Ramos (cell line): ENCODE results near the gene TBC1D8B.
"Not testable (repeated sequence)": the region's sequence is repeated elsewhere in the genome, so short reads cannot be mapped to it uniquely, and the experiment has no call there.

Experiments
- in situ Hi-C: fragments of 300-500 bp; cut with MboI; formaldehyde crosslinking; loops from one replicate; pipeline ENCODE4 v1.14.3; 2022; ENCODE audit warnings: low sequenced_read_pairs; ENCODE audit not compliant: unreplicated experiment

The TBC1D8B gene

DNA sequence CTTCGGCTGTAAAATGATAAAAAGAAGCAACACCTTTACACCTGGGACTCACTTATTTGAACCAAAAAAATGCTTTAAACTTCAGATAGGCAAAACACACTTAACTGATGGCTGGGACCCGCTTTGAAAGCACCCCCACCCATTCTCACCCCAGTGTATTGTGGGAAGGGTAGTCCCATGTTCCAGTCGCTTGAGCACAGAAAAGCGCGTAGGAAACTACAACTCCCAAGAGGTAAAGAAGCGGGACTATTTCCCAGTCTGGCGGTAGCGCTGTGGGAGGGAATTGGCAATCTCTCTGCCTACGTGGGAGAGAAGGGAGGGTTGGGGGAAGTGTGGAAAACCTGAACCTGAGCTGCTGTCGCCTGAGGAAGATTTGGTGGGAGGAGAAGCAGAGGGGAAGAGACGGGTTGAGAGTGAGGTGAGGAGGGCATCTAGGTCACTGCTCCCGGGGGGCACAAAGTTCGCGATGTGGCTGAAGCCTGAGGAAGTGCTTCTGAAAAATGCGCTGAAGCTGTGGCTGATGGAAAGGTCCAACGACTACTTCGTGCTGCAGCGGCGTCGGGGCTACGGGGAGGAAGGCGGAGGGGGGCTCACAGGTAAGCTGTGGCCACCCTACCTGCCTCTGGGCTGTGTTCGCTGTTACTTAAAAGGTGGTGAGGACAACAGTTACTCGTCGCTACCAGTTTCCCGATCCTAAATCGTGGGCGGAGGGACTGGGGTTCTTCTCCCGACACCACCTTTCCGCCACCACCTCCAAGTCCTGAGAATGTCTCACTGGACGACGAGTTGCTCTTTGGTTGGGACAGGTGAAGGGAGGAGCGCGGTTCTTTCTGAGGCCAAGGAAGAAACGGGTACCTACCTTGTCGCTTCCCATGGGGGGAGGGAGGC, at the start of gene TBC1D8B:
TSS of gene TBC1D8B (plus strand) at position 286 of the 888 bp plus-strand sequence. CDS start at position 467, 181 bp downstream.
- in situ Hi-C loops = no loop called here

DNA sequence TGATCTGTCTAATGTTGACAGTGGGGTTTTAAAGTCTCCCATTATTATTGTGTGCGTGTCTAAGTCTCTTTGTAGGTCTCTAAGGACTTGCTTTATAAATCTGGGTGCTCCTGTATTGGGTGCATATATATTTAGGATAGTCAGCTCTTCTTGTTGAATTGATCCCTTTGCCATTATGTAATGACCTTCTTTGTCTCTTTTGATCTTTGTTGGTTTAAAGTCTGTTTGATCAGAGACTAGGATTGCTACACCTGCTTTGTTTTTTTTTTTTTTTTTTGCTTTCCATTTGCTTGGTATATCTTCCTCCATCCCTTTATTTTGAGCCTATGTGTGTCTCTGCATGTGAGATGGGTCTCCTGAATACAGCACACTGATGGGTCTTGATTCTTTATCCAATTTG, 33.2 kb upstream of the TBC1D8B start:
- in situ Hi-C loops = not testable (repeated sequence)

DNA sequence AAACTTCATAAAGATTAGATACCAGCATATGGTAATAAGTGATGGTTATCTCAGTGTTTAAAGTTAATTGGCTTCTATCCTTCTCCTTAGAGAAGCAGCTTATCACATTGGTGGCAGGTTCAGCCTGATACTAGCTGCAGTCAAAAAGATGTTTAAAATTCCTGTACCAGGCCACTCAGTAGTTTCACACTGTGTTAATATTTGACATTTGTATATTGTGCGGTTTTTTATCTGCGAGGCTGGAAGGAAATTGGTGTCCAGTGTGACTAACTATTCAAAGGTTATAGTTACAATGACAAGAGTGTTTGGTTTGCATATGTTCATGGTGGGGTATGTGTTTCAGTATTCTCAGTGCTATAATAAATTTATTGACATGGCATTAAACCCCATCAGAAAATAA, 27.5 kb upstream of the TBC1D8B start:
- in situ Hi-C loops = no loop called here

DNA sequence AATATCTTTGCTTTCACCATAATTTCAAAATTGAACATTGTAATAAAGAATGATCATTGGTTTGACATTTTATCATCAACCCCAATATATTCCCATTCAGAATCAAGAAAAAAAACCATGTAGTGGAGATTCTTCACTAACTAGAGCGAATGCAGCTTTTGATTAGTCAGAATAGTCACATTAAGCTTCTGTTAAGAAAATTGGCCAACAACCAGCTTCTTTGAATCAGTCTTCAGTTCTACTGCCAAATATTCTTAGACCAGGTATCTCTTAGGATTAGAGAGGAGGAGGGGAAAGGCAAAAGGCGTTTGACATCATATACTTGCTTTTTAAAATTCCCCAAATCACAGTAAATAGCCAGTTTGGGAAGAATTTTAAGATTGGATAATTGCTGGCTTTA, 22.2 kb upstream of the TBC1D8B start:
- in situ Hi-C loops = no loop called here

DNA sequence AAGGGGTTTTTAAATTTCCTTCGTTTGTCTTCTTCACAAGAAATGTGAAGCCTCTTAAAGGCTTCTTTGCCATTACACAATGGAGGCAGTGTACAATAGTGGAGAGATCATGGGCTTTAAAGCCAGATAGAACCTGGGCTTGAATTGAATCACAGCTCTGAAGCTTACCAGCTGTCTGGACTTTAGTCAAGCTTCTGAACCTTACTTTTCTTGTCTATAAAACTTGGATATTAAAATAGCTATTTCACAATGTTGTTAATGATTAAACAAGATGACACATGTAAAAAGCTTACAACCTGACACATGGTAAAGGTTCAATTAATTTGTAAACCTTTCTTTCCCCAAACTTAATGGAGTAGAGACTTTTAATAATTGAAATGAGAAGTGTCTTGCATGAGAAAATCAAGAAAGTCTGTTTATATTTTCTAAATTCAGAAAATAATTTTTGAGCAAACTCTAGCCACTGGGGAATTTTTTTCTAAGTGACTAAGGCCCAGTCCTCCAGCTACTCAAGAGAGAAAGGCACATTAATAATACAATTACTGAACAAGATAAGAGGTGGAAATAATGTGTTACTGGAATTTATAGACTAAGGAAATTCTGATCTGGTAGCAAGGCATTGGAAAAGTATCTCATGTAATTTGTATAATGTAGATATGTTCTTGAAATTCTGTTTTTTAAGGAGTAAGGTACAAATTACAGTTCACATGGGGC, 21.7 kb upstream of the TBC1D8B start:
- in situ Hi-C loops = no loop called here

DNA sequence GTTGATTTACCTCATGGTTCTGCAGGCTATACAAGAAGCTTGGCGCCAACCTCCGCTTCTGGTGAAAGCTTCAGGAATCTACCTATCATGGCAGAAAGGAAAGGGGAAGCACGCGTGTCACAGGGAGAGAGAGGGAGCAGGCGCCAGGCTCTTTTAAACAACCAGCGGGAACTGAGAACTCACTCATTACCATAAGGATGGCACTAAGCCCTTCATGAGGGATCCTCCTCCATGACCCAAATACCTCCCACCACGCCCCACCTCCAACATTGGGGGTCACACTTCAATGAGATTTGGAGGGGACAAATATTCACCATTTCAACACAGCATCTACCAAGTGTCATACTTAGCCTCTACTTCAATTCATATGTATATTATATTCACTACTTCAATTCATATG, 18.8 kb upstream of the TBC1D8B start:
- in situ Hi-C loops = no loop called here

DNA sequence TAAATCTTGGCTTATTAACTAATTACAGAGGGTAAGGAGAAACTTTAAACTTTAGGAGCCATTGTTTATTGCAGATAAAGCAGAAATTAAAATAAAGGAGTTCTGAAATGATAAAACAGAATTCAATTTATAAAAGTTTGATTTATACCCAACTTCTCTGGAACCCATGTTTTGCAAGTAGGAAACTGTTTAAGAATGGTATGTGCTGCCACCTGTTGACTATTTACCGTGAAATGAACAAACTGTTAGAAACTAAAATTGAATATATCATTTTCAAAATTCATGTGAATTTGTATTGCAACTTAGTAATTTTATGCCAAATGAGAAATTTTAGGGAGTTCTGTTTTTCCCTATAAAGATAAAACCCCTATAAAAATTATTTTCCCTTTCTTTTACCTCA, 11.0 kb upstream of the TBC1D8B start:
- in situ Hi-C loops = no loop called here

DNA sequence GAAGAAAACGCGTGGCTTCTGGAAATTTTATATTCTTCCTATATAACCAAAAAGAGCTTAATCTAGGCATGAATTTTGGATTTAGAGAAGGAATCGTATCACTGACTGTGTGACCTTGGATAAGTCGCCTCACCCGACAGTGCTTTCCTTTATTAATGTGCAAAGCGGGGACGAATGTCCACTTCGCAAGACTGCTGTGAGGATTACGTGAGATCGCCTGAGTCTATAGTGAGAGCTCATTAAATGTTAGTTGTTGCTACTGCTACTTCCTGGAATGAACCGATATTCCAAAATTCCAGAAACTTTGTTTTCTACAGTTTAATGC, 448 bp upstream of the TBC1D8B start:
- in situ Hi-C loops = no loop called here

DNA sequence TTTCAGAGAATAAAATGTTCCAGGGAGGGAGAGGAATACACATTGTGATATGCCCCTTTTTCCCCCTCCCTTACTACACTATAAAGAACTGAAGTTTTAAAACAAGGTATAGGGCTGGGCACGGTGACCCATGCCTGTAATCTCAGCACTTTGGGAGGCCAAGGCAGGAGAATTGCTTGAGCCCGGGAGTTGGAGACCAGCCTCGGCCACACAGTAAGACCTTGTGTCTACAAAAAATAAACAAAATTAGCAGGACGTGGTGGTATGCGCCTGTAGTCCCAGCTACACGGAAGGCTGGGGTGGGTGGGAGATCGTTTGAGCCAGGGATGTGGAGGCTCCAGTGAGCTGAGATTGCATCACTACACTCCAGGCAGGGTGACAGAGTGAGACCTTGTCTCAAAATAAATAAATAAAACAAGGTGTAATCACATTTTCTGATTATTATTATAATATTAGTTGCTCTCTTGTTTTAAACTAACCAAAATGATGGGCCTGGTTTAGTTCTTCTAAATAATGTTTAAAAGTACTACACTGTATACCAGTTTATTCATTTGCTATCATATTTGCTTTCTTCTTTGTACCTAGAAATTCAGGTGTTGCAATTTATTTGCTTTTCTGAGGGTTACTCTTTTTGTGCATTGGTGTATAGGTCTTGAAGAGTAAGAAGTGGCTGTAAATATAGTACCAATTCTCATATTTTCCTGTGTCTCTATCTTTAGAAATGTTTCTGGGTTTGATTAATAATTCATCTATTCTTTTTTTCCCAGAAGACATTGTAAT, 8.8 kb downstream of the TBC1D8B start:
- in situ Hi-C loops = no loop called here

DNA sequence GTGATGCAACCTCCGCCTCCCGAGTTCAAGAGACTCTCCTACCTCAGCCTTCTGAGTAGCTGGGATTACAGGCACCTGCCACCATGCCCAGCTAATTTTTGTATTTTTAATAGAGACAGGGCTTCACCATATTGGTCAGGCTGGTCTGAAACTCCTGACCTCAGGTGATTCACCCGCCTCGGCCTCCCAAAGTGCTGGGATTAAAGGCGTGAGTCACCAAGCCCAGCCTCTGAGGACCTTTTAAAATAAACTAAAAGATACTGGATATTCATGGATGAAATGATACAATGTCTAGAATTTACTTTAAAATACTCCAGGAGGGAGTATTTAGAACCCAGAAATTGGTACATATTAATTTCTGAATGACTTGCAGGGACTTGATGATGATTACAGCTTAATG, 10.5 kb downstream of the TBC1D8B start:
- in situ Hi-C loops = not testable (repeated sequence)

DNA sequence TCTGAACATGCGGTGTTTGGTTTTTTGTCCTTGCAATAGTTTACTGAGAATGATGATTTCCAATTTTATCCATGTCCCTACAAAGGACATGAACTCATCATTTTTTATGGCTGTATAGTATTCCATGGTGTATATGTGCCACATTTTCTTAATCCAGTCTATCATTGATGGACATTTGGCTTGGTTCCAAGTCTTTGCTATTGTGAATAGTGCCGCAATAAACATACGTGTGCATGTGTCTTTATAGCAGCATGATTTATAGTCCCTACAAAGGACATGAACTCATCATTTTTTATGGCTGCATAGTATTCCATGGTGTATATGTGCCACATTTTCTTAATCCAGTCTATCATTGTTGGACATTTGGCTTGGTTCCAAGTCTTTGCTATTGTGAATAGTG, 11.6 kb downstream of the TBC1D8B start:
- in situ Hi-C loops = not testable (repeated sequence)

DNA sequence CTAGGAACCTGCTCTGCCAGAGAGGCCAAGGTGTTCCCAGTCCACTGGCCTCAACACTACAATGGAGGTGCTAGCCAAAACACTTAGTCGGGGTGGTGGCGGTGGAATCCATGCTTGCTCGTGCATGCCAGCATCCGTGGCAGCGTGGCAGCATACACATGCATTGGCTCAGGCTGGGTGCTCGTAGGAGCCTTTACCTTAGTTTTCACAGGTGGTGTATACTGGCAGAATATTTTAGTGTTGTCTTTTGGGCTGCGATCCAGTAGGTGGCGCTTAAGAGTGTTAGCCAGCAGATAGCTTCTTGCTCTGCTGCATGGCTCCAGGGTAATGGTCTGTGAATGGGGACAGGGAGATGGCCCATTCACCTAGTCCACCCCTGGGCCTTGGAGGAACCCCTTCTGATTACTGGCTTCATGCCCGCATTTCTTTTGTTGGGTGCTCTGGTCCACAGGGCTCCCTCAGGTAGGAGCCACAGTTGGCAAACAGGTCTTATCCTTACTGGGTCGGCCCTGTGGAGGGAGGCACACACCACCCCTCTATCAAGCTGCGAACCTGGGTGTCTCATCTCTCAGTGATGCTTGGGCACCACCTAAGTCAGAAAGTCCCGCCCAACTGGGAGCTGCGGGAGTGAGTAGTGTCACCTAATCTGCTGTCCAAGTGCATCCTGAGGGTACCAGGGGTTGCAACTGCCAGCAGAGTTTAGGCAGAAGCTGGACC, 60.7 kb downstream of the TBC1D8B start:
- in situ Hi-C loops = no loop called here

DNA sequence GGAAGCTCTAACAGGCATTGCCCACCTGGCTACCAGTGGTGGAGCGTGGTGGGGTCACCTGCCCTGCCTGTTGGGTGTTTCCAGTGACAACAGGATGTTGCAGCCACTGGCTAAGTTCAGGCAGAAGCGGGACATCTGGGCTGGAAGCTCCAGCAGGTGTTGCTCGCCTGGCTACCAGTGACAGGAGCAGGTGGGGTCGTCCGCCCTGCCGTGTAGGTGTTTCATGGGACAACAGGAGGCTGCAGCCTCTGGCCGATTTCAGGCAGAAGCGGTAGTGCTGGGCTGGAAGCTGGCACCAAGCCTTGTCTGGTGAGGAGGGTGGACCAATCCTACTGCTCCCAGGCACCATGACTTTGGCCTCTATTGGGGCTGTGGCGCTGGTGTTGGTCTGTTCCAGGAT, 61.2 kb downstream of the TBC1D8B start:
- in situ Hi-C loops = no loop called here

DNA sequence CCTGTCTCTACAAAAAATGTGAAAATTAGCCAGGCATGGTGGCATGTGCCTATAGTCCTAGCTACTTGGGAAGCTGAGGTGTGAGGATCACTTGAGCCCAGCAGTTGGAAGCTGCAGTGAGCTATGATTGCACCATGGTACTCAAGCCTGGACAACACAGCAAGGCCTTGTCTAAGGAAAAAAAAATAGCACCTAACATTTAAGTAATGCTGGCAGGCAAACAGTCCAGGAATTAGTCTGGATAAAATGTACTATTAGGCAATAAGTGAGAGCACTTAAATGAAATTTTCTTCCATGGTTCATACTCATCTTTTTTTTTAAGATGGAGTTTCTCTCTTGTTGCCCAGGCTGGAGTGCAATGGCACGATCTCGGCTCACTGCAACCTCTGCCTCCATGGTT, 70.3 kb downstream of the TBC1D8B start:
- in situ Hi-C loops = not testable (repeated sequence)

DNA sequence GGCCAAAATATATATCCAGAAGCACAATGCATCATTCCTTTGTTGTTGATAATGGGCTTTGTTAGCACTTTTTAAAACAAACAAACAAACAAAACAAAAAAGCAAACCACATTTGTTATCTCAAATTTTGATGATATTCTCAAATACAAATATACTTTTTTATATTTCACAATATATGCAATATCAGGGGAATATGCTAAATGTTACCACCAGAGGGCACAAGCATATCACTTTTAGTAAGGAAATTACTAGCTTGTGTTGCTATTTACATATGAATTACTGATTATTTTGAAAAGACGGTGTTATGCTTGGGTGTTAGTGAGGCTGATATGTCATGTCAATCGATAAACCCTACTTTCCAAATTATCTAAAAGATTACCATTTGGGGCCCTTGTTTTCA, 71.6 kb downstream of the TBC1D8B start:
- in situ Hi-C loops = no loop called here

DNA sequence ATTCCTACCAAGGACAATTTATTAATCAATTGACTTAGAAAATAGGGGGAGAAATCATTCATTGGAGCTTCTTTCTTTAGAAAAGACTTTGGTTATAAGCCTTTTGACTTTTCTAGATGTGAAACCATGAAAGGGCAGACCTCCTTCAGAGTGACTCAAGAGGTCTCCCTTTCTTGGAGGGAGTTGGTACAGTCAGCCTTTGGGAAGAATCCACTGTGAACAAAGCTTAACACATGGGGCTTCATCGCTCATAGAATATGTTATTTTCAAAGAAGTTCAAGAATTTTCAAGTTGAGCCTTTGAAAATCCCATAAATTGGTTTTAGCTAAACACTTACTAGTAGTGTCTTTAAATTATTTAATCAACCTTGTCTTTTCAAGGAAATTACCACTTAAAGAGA, 72.7 kb downstream of the TBC1D8B start:
- in situ Hi-C loops = no loop called here

DNA sequence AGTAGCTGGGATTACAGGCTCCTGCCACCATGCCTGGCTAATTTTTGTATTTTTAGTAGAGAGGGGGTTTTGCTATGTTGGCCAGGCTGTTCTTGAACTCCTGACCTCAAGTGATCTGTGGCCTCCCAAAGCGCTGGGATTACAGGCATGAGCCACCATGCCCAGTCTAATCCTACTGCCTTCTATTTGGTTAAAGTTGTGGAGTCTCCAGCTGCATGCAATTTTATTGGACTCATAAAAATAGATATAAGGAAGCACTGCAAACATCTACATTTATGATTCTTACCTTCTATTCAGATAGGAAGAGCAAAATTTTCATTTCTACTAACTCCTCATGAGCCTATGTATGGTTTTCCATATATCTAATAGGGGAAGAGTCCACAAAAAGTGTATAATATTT, 87.0 kb downstream of the TBC1D8B start:
- in situ Hi-C loops = no loop called here

DNA sequence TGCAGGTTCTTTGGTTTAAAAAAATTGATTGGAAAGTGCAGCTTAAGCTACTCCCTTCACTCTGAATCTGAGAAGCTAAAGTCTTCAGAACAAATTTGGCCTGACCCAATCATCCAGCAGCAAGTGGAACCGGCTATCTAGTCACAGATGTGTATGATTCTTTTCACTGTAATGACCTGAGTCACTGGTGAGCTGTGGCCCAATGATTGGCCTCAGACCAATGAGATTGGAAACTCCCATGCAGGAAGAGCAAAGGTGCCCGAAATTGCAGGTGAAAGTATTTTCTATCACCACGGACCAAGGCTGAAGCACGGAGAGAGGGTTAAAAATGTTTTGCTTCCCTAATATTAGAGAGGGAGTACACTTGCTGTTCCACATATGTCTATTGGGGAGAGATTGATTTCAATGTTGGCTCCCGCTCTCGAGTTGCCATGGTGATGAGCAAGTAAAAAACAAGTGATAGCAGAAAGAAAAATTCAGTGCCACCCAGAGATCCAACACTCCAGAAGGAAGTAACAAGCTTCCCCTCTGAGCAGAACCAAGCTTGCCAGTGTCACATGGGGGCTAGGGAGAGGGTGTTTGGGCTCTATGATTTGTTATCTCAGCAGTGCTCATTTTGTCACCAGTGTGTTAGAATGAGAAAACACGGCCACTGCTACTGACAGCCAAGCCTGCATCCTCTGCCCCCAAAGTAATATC, 89.4 kb downstream of the TBC1D8B start:
- in situ Hi-C loops = no loop called here

DNA sequence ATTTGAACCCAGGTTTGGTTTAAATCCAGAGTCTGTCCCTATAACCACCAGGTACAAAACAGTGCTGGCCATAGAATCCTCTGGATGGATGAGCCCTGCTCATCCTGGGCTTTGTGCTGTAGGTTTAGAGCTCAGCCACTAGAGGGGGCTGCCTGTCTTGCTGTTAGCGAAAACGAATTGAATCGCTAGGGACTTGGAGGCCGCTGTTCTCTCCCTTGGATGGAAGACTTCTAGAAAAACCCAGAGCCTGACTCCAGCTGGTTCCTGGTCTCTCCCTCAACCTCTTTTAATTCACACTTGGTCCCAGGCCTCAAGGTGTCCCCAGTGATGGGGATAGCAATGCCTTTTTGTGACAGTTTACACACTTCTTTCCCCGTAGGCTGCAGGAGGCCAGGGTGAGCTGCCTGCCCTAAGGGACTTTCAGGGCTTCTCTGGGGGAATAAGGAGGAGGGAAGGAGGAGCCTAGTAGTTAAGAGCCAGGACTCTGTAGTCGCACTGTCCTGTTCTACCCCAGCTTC, 92.0 kb downstream of the TBC1D8B start:
- in situ Hi-C loops = no loop called here
